Keratinocyte (primary cell): ENCODE results near the gene TNRC18.

ENCODE experiments used
- CTCF ChIP-seq, 3 experiments: IDR thresholded peaks in 1 of 3; conservative IDR thresholded peaks in 1 of 3; optimal IDR thresholded peaks in 1 of 3; 2 replicates in 2 of 3; 3 replicates in 1 of 3; pipeline versions ENCODE3 to v1.5.1; 2011; ENCODE audit warnings: low read length in 3 of 3, mild to moderate bottlenecking in 3 of 3, moderate library complexity in 2 of 3, control low read depth in 1 of 3, inconsistent platforms in 1 of 3; ENCODE audit not compliant: insufficient read depth in 2 of 3; ENCODE audit errors: extremely low read depth in 1 of 3
- EZH2 ChIP-seq: IDR thresholded peaks from one replicate; pipeline ENCODE4 v1.6.1; 2012; ENCODE audit warnings: inconsistent platforms, mild to moderate bottlenecking, low read length, moderate library complexity

GRCh38 chr7:5379546-5379945 lies 44.1 kb downstream of the TNRC18 start:
- TF ChIP-seq CTCF (optimal IDR thresholded peaks at IDR 0.05 in 1 of 3, IDR thresholded peaks at IDR 0.05 in 1 of 3, conservative IDR thresholded peaks at IDR 0.05 in 1 of 3; ENCODE audit: extremely low read depth in 1 of 3, insufficient read depth in 2 of 3, low read length in 3 of 3) (no peak), EZH2 (no peak)
